Ectodermal cell (in vitro differentiated cells): ENCODE measurements around the gene PRSS38.

Experiments
- H3K27ac ChIP-seq: 2 replicates; pipeline ENCODE4 v1.7.0; 2013; ENCODE audit warnings: mild to moderate bottlenecking, low read depth, low read length; ENCODE audit not compliant: insufficient read depth, poor library complexity, severe bottlenecking
- H3K27me3 ChIP-seq: 2 replicates; pipeline ENCODE4 v1.7.0; 2013; ENCODE audit warnings: mild to moderate bottlenecking, low read length; ENCODE audit not compliant: insufficient read depth, control insufficient read depth, poor library complexity, severe bottlenecking
- H3K36me3 ChIP-seq: one replicate; pipeline ENCODE4 v1.7.0; 2013; ENCODE audit warnings: low read length; ENCODE audit not compliant: control insufficient read depth, insufficient read depth
- H3K4me1 ChIP-seq: one replicate; pipeline ENCODE4 v1.7.0; 2013; ENCODE audit warnings: low read length; ENCODE audit not compliant: control insufficient read depth, insufficient read depth
- H3K4me3 ChIP-seq: 2 replicates; pipeline ENCODE4 v1.7.0; 2013; ENCODE audit warnings: low read depth, low read length, control low read depth; ENCODE audit not compliant: insufficient read depth
- H3K9me3 ChIP-seq: 2 replicates; pipeline ENCODE4 v1.7.0; 2013; ENCODE audit warnings: mild to moderate bottlenecking, low read length, moderate library complexity; ENCODE audit not compliant: control insufficient read depth
- WGBS, 2 experiments: methylation state at CpG; one replicate each; pipeline ENCODE4 v1.1.7; 2013; ENCODE audit warnings: missing lambda C conversion rate in 2 of 2; 5-methylcytosine and 5-hydroxymethylcytosine counted together

PRSS38 gene

DNA sequence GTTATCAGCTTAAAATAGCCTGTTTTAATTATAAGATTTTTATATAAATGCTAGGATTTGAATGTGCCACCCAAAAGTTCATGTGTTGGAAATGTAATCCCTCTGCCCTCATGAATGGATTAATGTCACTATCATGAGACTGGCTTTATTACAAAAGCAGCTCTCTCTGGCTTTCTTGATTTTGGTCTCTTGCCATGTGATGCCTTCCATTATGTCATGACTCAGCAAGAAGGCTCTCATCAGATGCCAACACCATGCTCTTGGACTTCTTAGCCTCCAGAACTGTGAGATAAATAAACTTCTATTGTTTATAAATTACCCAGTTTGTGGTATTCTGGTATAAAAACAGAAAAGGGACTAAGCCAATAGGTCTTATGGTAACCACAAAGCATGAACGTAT lies 6.9 kb upstream of the PRSS38 start:
- no peaks in the 10 kb centered on the region for H3K36me3 ChIP-seq
- H3K27ac ChIP-seq: no peak overlapping the region
- H3K27me3 ChIP-seq: no peaks in the 10 kb centered on the region
- H3K9me3 ChIP-seq: peaks cover 2% of the 10 kb centered on the region
- no peak overlapping the region for H3K4me3 ChIP-seq
- H3K4me1 ChIP-seq: no peaks in the 10 kb centered on the region
- WGBS, 2 experiments: no CpG with 5 or more reads among the region's 1 CpG

GRCh38 chr1:227809026-227809425 lies 6.4 kb upstream of the PRSS38 start:
- Histone ChIP-seq H3K4me3 (no peak overlapping the region), H3K27ac (no peak overlapping the region), H3K27me3 (no peaks in the 10 kb centered on the region), H3K4me1 (no peaks in the 10 kb centered on the region), H3K36me3 (no peaks in the 10 kb centered on the region), H3K9me3 (peaks cover 2% of the 10 kb centered on the region)
- WGBS, 2 experiments: no CpG with 5 or more reads among the region's 2 CpGs

DNA sequence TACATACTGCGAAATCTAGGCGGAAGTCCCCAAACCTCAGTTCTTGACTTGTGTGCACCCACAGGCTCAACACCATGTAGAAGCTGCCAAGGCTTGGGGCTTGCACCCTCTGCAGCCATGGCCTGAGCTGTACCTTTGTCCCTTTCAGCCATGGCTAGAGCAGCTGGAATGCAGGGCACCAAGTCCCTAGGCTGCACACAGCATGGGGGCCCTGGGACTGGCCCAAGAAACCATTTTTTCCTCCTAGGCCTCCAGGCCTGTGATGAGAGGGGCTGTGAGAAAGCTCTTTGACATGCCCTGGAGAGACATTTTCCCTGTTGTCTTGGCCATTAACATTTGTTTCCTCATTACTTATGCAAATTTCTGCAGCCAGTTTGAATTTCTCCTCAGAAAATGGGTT lies 1.5 kb upstream of the PRSS38 start:
- Histone ChIP-seq H3K27ac (no peak overlapping the region), H3K4me3 (no peak overlapping the region), H3K27me3 (no peaks in the 10 kb centered on the region), H3K36me3 (no peaks in the 10 kb centered on the region), H3K4me1 (no peaks in the 10 kb centered on the region), H3K9me3 (peaks cover 2% of the 10 kb centered on the region)
- 95 to 96% methylated on average over 2 of the region's 2 CpGs for WGBS, 2 experiments

GRCh38 chr1:227816750-227817446 lies 1.4 kb downstream of the PRSS38 start:
- 93 to 94% methylated on average over 16 of the region's 16 CpGs for WGBS, 2 experiments
- Histone ChIP-seq H3K27me3 (no peaks in the 10 kb centered on the region), H3K36me3 (no peaks in the 10 kb centered on the region), H3K4me1 (no peaks in the 10 kb centered on the region), H3K27ac (no peak overlapping the region), H3K9me3 (no peaks in the 10 kb centered on the region), H3K4me3 (no peak overlapping the region)

DNA sequence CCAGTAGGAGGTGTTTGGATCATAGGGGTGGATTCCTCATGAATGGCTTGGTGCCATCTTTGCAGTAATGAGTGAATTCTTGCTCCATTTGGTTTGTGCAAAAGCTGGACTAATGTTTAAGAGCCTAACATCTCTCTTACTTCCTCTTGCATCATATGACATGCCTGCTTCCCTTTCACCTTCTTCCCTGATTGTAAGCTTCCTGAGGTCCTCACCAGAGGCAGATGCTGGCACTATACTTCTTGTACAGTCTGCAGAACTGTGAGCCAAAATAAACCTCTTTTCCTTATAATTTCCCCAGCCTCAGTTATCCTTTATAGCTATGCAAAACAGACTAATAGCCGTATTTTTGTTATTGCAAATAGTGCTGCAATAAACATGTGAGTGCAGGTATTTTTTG lies 8.1 kb downstream of the PRSS38 start:
- no peaks in the 10 kb centered on the region for H3K27me3 ChIP-seq
- no peak overlapping the region for H3K27ac ChIP-seq
- no peaks in the 10 kb centered on the region for H3K4me1 ChIP-seq
- H3K9me3 ChIP-seq: no peaks in the 10 kb centered on the region
- no peaks in the 10 kb centered on the region for H3K36me3 ChIP-seq
- WGBS, 2 experiments: 56 to 100% methylated on average over 1 of the region's 1 CpG
- H3K4me3 ChIP-seq: no peak overlapping the region

DNA sequence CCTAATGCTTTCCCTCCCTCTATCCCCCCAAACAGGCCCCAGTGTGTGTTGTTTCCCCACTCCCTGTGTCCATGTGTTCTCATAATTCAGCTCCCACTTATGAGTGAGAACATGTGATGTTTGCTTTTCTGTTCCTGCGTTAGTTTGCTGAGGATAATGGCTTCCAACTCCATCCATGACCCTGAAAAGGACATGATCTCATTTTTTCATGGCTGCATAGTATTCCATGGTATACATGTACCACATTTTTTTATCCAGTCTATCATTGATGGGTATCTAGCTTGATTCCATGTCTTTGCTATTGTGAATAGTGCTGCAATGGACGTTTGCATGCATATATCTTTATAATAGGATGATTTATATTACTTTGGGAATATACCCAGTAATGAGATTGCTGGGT lies 8.7 kb downstream of the PRSS38 start:
- Histone ChIP-seq H3K9me3 (no peaks in the 10 kb centered on the region), H3K4me3 (no peak overlapping the region), H3K27me3 (no peaks in the 10 kb centered on the region), H3K36me3 (no peaks in the 10 kb centered on the region), H3K27ac (no peak overlapping the region), H3K4me1 (no peaks in the 10 kb centered on the region)
- 56 to 69% methylated on average over 1 to 2 of the region's 2 CpGs for WGBS, 2 experiments

DNA sequence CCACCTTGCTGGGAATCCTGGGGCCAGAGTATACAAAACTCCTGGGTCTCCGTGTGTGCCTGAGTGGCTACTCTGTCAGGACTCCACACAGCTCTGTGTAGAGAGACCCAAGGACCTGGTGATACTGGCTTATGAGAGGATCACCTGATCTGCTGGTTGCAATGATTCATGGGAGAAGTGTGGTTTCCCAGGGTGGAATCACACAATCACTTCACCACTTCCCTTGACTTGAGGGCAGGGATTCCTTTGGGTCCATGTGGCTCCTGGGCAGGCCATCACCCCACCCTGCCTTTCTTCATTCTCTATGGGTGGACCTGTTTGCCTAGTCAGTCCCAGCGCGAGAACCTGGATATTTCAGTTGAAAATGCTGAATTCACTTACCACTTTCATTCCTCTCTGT lies 13.3 kb downstream of the PRSS38 start:
- Histone ChIP-seq H3K4me1 (no peaks in the 10 kb centered on the region), H3K4me3 (no peak overlapping the region), H3K36me3 (no peaks in the 10 kb centered on the region), H3K27me3 (no peaks in the 10 kb centered on the region), H3K9me3 (no peaks in the 10 kb centered on the region), H3K27ac (no peak overlapping the region)
- 64 to 73% methylated on average over 3 of the region's 3 CpGs for WGBS, 2 experiments

DNA sequence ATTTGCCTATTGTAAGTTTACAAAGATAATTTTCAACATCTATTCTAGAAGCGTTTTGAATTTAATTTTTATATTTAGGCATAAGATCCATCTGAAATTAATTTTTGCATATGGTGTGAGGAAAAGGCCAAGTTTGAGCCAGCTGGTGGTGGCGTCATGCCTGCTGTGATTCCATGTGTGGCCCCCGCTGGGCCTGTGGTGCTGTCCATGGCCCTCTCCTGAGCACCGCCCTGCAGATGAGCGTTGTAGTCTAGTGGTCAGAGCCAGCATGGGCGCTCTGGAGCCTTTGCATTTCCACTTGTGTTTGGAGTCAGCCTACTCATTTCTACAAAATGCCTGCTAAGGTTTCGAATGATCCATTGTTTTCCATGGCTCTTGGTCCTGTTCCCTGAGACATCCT lies 22.7 kb downstream of the PRSS38 start:
- 92 to 93% methylated on average over 6 to 7 of the region's 7 CpGs for WGBS, 2 experiments

DNA sequence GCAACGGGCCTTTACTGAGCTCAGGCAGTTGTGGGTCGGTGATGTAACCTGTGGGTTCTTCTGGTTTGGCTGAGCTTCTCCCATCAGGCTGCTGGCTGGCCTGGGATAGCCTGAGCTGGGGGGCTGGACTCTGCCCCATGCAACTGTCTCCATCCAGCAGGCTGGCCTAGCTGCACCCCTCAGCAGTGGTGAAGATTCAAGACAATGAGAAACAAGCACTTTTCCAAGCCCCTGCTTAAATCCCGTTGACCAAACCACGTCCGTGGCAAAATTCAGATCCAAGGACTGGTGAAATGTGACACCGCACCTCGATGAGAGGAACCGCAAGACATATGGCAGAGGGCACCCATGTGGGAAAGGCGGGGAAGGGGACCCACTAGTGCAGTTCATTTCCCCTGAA lies 25.6 kb downstream of the PRSS38 start:
- Histone ChIP-seq H3K4me1 (no peaks in the 10 kb centered on the region), H3K27ac (no peak overlapping the region), H3K9me3 (no peaks in the 10 kb centered on the region), H3K4me3 (no peak overlapping the region), H3K27me3 (no peaks in the 10 kb centered on the region), H3K36me3 (no peaks in the 10 kb centered on the region)
- whole genome bisulfite sequencing, 2 experiments: 82 to 85% methylated on average over 9 of the region's 9 CpGs

More for the DNA sequence above, 22.7 kb downstream of the PRSS38 start:
- H3K27me3 ChIP-seq: no peaks in the 10 kb centered on the region
- H3K36me3 ChIP-seq: no peaks in the 10 kb centered on the region
- no peaks in the 10 kb centered on the region for H3K9me3 ChIP-seq
- H3K4me1 ChIP-seq: no peaks in the 10 kb centered on the region
- H3K27ac ChIP-seq: no peak overlapping the region
- no peak overlapping the region for H3K4me3 ChIP-seq

GRCh38 chr1:227844320-227845146 lies 29.1 kb downstream of the PRSS38 start:
- Histone ChIP-seq H3K4me1 (no peaks in the 10 kb centered on the region), H3K27me3 (no peaks in the 10 kb centered on the region), H3K27ac (no peak overlapping the region), H3K9me3 (no peaks in the 10 kb centered on the region), H3K4me3 (no peak overlapping the region), H3K36me3 (no peaks in the 10 kb centered on the region)
- 83 to 84% methylated on average over 5 of the region's 5 CpGs for WGBS, 2 experiments
